DOHH2 (cell line): ENCODE results near the gene CDK5RAP2.

ENCODE experiments used
- H3F3A ChIP-seq: fragments of 200-600 bp; sonication (generic), shearing (Covaris generic); 2 replicates; pipeline ENCODE4 v1.6.0; 2016; ENCODE audit warnings: antibody characterized with exemption, mild to moderate bottlenecking; ENCODE audit not compliant: control insufficient read depth, insufficient read depth
- H3K27ac ChIP-seq: fragments of 200-600 bp; sonication (generic); 2 replicates; pipeline ENCODE4 v1.5.1; 2014; ENCODE audit warnings: low read depth, mild to moderate bottlenecking, low read length, moderate library complexity
- H3K27me3 ChIP-seq: fragments of 200-600 bp; sonication (generic); 2 replicates; pipeline ENCODE4 v1.6.1; 2014; ENCODE audit warnings: mild to moderate bottlenecking, low read length, mixed read lengths; ENCODE audit not compliant: control insufficient read depth
- H3K36me3 ChIP-seq: fragments of 200-600 bp; sonication (generic); 2 replicates; pipeline ENCODE4 v1.6.1; 2014; ENCODE audit warnings: mild to moderate bottlenecking, low read length, moderate library complexity, mixed read lengths; ENCODE audit not compliant: control insufficient read depth
- H3K4me1 ChIP-seq: fragments of 200-600 bp; sonication (generic); 2 replicates; pipeline ENCODE4 v1.6.1; 2014; ENCODE audit warnings: mild to moderate bottlenecking, low read length, mixed read lengths; ENCODE audit not compliant: control insufficient read depth
- H3K4me2 ChIP-seq: fragments of 200-600 bp; sonication (generic); 2 replicates; pipeline ENCODE4 v1.6.0; 2014; ENCODE audit warnings: mild to moderate bottlenecking, low read length, moderate library complexity
- H3K4me3 ChIP-seq: fragments of 200-600 bp; sonication (generic); 2 replicates; pipeline ENCODE4 v1.5.1; 2014; ENCODE audit warnings: mild to moderate bottlenecking, low read length, mixed read lengths
- H3K79me2 ChIP-seq: fragments of 200-600 bp; sonication (generic); 2 replicates; pipeline ENCODE4 v1.6.1; 2014; ENCODE audit warnings: mild to moderate bottlenecking, low read length, mixed read lengths; ENCODE audit not compliant: control insufficient read depth
- H3K9me2 ChIP-seq: fragments of 200-600 bp; sonication (generic); replicated peaks from 2 replicates; pipeline ENCODE4 v1.6.1; 2014; ENCODE audit warnings: mild to moderate bottlenecking, low read length, mixed read lengths; ENCODE audit not compliant: control insufficient read depth
- H3K9me3 ChIP-seq: fragments of 200-600 bp; sonication (generic); 2 replicates; pipeline ENCODE4 v1.6.1; 2014; ENCODE audit warnings: antibody characterized with exemption, low read length, mixed read lengths; ENCODE audit not compliant: control insufficient read depth, insufficient read depth
- H4K20me1 ChIP-seq: fragments of 200-600 bp; sonication (generic); 2 replicates; pipeline ENCODE4 v1.6.0; 2014; ENCODE audit warnings: low read depth, mild to moderate bottlenecking, antibody characterized with exemption, low read length, moderate library complexity; ENCODE audit not compliant: control insufficient read depth, insufficient read depth
- CTCF ChIP-seq: fragments of 200-600 bp; sonication (generic); IDR thresholded peaks from one replicate; pipeline ENCODE4 v1.5.1; 2014; ENCODE audit warnings: antibody characterized with exemption, mild to moderate bottlenecking, low read depth, low read length; ENCODE audit not compliant: poor library complexity, severe bottlenecking
- EZH2phosphoT487 ChIP-seq: fragments of 200-600 bp; sonication (generic); IDR thresholded peaks from 2 replicates; pipeline ENCODE4 v1.6.1; 2017; ENCODE audit warnings: borderline replicate concordance, mild to moderate bottlenecking, antibody characterized with exemption, low read length, moderate library complexity, mixed read lengths

CDK5RAP2 gene

GRCh38 chr9:120434532-120434931, 145.4 kb downstream of the CDK5RAP2 start:
- no peaks in the 10 kb centered on the region for H3K27me3 ChIP-seq
- no peaks in the 10 kb centered on the region for H3F3A ChIP-seq
- no peak for TF ChIP-seq CTCF
- TF ChIP-seq EZH2phosphoT487: no peak
- peaks cover 33% of the 10 kb centered on the region for H3K36me3 ChIP-seq
- H3K4me1 ChIP-seq: no peaks in the 10 kb centered on the region
- no peaks in the 10 kb centered on the region for H3K9me3 ChIP-seq
- no peaks in the 10 kb centered on the region for H3K9me2 ChIP-seq
- H3K4me2 ChIP-seq: no peak overlapping the region
- no peak overlapping the region for H3K4me3 ChIP-seq
- no peak overlapping the region for H3K27ac ChIP-seq
- no peaks in the 10 kb centered on the region for H3K79me2 ChIP-seq
- H4K20me1 ChIP-seq: no peaks in the 10 kb centered on the region; the same call in 1 of the 2 replicates

- no peaks in the 10 kb centered on the region for H3K27me3 ChIP-seq
- H3K4me1 ChIP-seq: no peaks in the 10 kb centered on the region
- TF ChIP-seq EZH2phosphoT487 (no peak), CTCF (no peak)
- no peaks in the 10 kb centered on the region for H3K9me2 ChIP-seq
- peaks cover 25% of the 10 kb centered on the region for H3K36me3 ChIP-seq
- H4K20me1 ChIP-seq: no peaks in the 10 kb centered on the region
- H3K79me2 ChIP-seq: no peaks in the 10 kb centered on the region
- no peak overlapping the region for H3K4me3 ChIP-seq
- H3K27ac ChIP-seq: no peak overlapping the region
- no peaks in the 10 kb centered on the region for H3F3A ChIP-seq
- no peaks in the 10 kb centered on the region for H3K9me3 ChIP-seq
- no peak overlapping the region for H3K4me2 ChIP-seq
Observed at GRCh38 chr9:120433701-120434100, 146.3 kb downstream of the CDK5RAP2 start.

- no peaks in the 10 kb centered on the region for H3K9me3 ChIP-seq
- H3K4me3 ChIP-seq: no peak overlapping the region
- no peak overlapping the region for H3K4me2 ChIP-seq
- no peaks in the 10 kb centered on the region for H3K4me1 ChIP-seq
- no peaks in the 10 kb centered on the region for H3K79me2 ChIP-seq
- peaks cover 14% of the 10 kb centered on the region for H3K36me3 ChIP-seq
- TF ChIP-seq EZH2phosphoT487 (no peak), CTCF (no peak)
- H3K9me2 ChIP-seq: no peaks in the 10 kb centered on the region
- no peak overlapping the region for H3K27ac ChIP-seq
- no peaks in the 10 kb centered on the region for H4K20me1 ChIP-seq
- no peaks in the 10 kb centered on the region for H3K27me3 ChIP-seq
- H3F3A ChIP-seq: no peaks in the 10 kb centered on the region
Observed at GRCh38 chr9:120432600-120432999, 147.4 kb downstream of the CDK5RAP2 start.

- no peak overlapping the region for H3K4me3 ChIP-seq
- peaks cover 19% of the 10 kb centered on the region for H3K36me3 ChIP-seq
Observed at GRCh38 chr9:120431268-120431667, 148.7 kb downstream of the CDK5RAP2 start.

More at GRCh38 chr9:120431268-120431667, 148.7 kb downstream of the CDK5RAP2 start:
- H3K4me2 ChIP-seq: no peak overlapping the region
- H3K9me2 ChIP-seq: no peaks in the 10 kb centered on the region
- no peak for TF ChIP-seq EZH2phosphoT487
- no peak for TF ChIP-seq CTCF
- H3K9me3 ChIP-seq: no peaks in the 10 kb centered on the region
- no peaks in the 10 kb centered on the region for H3K27me3 ChIP-seq
- H3F3A ChIP-seq: no peaks in the 10 kb centered on the region
- no peaks in the 10 kb centered on the region for H4K20me1 ChIP-seq
- no peaks in the 10 kb centered on the region for H3K79me2 ChIP-seq
- H3K4me1 ChIP-seq: no peaks in the 10 kb centered on the region
- no peak overlapping the region for H3K27ac ChIP-seq
